HepG2 (cell line): ENCODE data around the gene SEM1. TPM values are rescaled to one million over a fixed set of nuclear protein-coding genes. Genes with fewer than 3 reads are reported as not detected.

Source experiments
- ATRX ChIP-seq: sonication (generic); formaldehyde crosslinking; IDR thresholded peaks from 2 replicates; pipeline ENCODE4 v1.4.0; 2020; ENCODE audit warnings: missing genetic modification reagents, borderline replicate concordance
- CCDC6 ChIP-seq: sonication (generic); formaldehyde crosslinking; IDR thresholded peaks from 2 replicates; pipeline ENCODE4 v1.8.1; 2022; ENCODE audit warnings: mild to moderate bottlenecking, missing genetic modification reagents, moderate library complexity
- FOXJ3 ChIP-seq: sonication (generic); formaldehyde crosslinking; IDR thresholded peaks from 2 replicates; pipeline ENCODE4 v1.4.0; 2020; ENCODE audit warnings: missing genetic modification reagents, mild to moderate bottlenecking, borderline replicate concordance
- JUNB ChIP-seq: sonication (generic); formaldehyde crosslinking; IDR thresholded peaks from 2 replicates; pipeline ENCODE4 v1.8.0; 2022; ENCODE audit warnings: missing genetic modification reagents, mild to moderate bottlenecking, borderline replicate concordance
- KLF12 ChIP-seq: sonication (generic); formaldehyde crosslinking; IDR thresholded peaks from 2 replicates; pipeline ENCODE4 v1.4.0; 2020; ENCODE audit warnings: missing genetic modification reagents, borderline replicate concordance
- KLF6 ChIP-seq: IDR thresholded peaks from 2 replicates; pipeline ENCODE4 v1.8.0; 2016; ENCODE audit warnings: missing biosample characterization, missing genetic modification reagents
- NFE2L2 ChIP-seq: fragments of 150-350 bp; IDR thresholded peaks from 2 replicates; pipeline ENCODE4 v1.6.1; 2014; ENCODE audit warnings: low read length
- RXRB ChIP-seq: IDR thresholded peaks from 2 replicates; pipeline ENCODE4 v1.6.1; 2016; ENCODE audit warnings: borderline replicate concordance, missing genetic modification reagents, missing compliant biosample characterization
- SRF ChIP-seq: IDR thresholded peaks from 2 replicates; pipeline ENCODE4 v1.6.1; 2011; ENCODE audit warnings: mild to moderate bottlenecking, low read depth, low read length, moderate library complexity
- TCF7 ChIP-seq: sonication (generic); IDR thresholded peaks from 2 replicates; pipeline ENCODE4 v1.6.1; 2016; ENCODE audit warnings: antibody characterized with exemption, low read depth
- ZFY ChIP-seq: sonication (generic); formaldehyde crosslinking; IDR thresholded peaks from 2 replicates; pipeline ENCODE4 v1.4.0; 2020; ENCODE audit warnings: missing genetic modification reagents
- ZMAT3 ChIP-seq: sonication (generic); formaldehyde crosslinking; conservative IDR thresholded peaks from 2 replicates; pipeline ENCODE4 v1.7.0; 2021; ENCODE audit warnings: missing genetic modification reagents
- ZNF263 ChIP-seq: sonication (generic); formaldehyde crosslinking; IDR thresholded peaks from 2 replicates; pipeline ENCODE4 v1.4.0; 2020; ENCODE audit warnings: missing genetic modification reagents
- ZNF501 ChIP-seq: sonication (generic); formaldehyde crosslinking; IDR thresholded peaks from 2 replicates; pipeline ENCODE4 v1.5.1; 2020; ENCODE audit warnings: mild to moderate bottlenecking, moderate library complexity, missing genetic modification reagents
- polyA plus RNA-seq, 8 experiments: library from polyadenylated mRNA; depleted of rRNA in 3 of 8; stranded (reverse) in 7 of 8; unstranded in 1 of 8; fragments of >200 nt; fragmentation: Illumina TruSeq in 4 of 8; extraction: Trizol in 4 of 8; gene quantifications; 2 replicates each; pipeline versions ENCODE4 v1.2.1 to v1.2.3, GENCODE V29; 2011 to 2016; ENCODE audit warnings: low read depth in 4 of 8, missing spikeins in 1 of 8, mixed read lengths in 1 of 8; ENCODE audit not compliant: insufficient read depth in 1 of 8
- total RNA-seq, 5 experiments: library from RNA; depleted of rRNA; stranded (reverse); fragments of >200 nt; fragmentation: Illumina TruSeq; extraction: Trizol; gene quantifications; 2 replicates each; pipeline ENCODE4 v1.2.3, GENCODE V29; 2016; ENCODE audit warnings: low read depth in 1 of 5
- TF ChIP-seq, protein P1 (sequence below): sonication (generic); formaldehyde crosslinking; IDR thresholded peaks from 2 replicates; pipeline ENCODE4; 2020; ENCODE audit warnings: missing genetic modification reagents, mild to moderate bottlenecking, borderline replicate concordance
- TF ChIP-seq, protein P2 (sequence below): sonication (generic); formaldehyde crosslinking; IDR thresholded peaks from 2 replicates; pipeline ENCODE4 v1.4.0; 2020; ENCODE audit warnings: missing genetic modification reagents, borderline replicate concordance
- TF ChIP-seq, protein P3 (sequence below), 2 experiments: sonication (generic) in 1 of 2; formaldehyde crosslinking in 1 of 2; IDR thresholded peaks; 2 replicates each; pipeline versions ENCODE4 v1.5.1 to v1.6.1; 2011 to 2020; ENCODE audit warnings: borderline replicate concordance in 1 of 2, low read depth in 1 of 2, low read length in 1 of 2, mild to moderate bottlenecking in 1 of 2, missing genetic modification reagents in 1 of 2, moderate library complexity in 1 of 2
- TF ChIP-seq, protein P4 (sequence below): sonication (generic); formaldehyde crosslinking; IDR thresholded peaks from 2 replicates; pipeline ENCODE4 v1.4.0; 2020; ENCODE audit warnings: mild to moderate bottlenecking, missing genetic modification reagents

SEM1 gene
- total and polyA plus RNA-seq, 2 of the 13 experiments (the other 11 are each of a cell fraction or from before 2014, with no cell fraction given), result 40.7 to 174 TPM

DNA sequence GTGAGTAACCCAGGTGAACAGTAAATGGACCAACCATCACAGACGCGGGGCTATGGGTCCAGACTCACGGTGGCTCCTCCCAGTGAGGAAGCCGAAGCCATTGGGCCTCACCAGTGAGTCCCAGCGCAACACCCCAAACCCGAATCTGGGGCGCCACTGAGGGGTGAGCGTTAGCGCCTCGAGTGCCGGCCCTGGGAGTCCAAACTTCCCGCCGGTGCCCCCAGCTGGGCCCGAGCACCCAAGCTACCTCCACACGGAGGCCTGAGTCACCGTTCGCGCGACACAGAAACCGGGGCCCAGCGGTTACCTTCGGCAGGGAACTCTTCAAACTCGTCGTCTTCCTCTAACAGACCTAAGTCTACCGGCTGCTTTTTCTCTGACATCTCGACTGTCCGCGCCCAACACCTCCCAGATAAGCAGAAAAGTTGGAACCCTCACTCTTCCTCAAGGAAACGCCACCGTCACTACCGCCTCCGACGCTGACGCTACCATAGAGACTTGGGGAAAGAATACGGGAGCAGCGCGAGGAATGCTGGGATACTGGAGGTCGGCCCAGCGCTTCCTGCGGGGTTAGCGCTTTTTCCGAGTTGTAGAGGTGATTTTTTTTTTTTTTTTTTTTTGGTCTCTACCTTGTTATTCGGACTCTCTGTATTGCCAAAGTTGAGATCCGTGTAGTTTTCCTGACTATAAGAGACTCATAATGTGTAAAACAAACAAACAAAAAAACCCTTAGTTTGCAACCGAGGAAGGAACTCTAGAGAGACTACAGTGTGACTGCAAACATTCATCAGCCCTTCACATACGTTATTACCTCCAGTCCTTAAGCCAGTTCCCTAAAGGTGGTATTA, at the start of gene SEM1 (continued):
- TF ChIP-seq, protein P1, sequence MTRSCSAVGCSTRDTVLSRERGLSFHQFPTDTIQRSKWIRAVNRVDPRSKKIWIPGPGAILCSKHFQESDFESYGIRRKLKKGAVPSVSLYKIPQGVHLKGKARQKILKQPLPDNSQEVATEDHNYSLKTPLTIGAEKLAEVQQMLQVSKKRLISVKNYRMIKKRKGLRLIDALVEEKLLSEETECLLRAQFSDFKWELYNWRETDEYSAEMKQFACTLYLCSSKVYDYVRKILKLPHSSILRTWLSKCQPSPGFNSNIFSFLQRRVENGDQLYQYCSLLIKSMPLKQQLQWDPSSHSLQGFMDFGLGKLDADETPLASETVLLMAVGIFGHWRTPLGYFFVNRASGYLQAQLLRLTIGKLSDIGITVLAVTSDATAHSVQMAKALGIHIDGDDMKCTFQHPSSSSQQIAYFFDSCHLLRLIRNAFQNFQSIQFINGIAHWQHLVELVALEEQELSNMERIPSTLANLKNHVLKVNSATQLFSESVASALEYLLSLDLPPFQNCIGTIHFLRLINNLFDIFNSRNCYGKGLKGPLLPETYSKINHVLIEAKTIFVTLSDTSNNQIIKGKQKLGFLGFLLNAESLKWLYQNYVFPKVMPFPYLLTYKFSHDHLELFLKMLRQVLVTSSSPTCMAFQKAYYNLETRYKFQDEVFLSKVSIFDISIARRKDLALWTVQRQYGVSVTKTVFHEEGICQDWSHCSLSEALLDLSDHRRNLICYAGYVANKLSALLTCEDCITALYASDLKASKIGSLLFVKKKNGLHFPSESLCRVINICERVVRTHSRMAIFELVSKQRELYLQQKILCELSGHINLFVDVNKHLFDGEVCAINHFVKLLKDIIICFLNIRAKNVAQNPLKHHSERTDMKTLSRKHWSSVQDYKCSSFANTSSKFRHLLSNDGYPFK (CRISPR knock-in tag), result peak; percentile 67; the same call in 1 of the 2 replicates
- no peak for TF ChIP-seq TCF7
- TF ChIP-seq ZNF501 (CRISPR knock-in tag), result peak; percentile 86
- TF ChIP-seq, protein P2, sequence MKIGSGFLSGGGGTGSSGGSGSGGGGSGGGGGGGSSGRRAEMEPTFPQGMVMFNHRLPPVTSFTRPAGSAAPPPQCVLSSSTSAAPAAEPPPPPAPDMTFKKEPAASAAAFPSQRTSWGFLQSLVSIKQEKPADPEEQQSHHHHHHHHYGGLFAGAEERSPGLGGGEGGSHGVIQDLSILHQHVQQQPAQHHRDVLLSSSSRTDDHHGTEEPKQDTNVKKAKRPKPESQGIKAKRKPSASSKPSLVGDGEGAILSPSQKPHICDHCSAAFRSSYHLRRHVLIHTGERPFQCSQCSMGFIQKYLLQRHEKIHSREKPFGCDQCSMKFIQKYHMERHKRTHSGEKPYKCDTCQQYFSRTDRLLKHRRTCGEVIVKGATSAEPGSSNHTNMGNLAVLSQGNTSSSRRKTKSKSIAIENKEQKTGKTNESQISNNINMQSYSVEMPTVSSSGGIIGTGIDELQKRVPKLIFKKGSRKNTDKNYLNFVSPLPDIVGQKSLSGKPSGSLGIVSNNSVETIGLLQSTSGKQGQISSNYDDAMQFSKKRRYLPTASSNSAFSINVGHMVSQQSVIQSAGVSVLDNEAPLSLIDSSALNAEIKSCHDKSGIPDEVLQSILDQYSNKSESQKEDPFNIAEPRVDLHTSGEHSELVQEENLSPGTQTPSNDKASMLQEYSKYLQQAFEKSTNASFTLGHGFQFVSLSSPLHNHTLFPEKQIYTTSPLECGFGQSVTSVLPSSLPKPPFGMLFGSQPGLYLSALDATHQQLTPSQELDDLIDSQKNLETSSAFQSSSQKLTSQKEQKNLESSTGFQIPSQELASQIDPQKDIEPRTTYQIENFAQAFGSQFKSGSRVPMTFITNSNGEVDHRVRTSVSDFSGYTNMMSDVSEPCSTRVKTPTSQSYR (CRISPR knock-in tag), result 0 out of 2 replicates have a peak, but pooled peaks have one; percentile 36
- peak; percentile 85 for TF ChIP-seq CCDC6 (CRISPR knock-in tag)
- no peak; the same call in 1 of the 2 replicates for TF ChIP-seq RXRB
- no peak for TF ChIP-seq KLF12 (CRISPR knock-in tag)
- no peak for TF ChIP-seq ZMAT3 (CRISPR knock-in tag)
- no peak for TF ChIP-seq JUNB
- TF ChIP-seq ATRX (CRISPR knock-in tag), result no peak
- no peak for TF ChIP-seq SRF
- no peak for TF ChIP-seq FOXJ3 (CRISPR knock-in tag)
- TF ChIP-seq, protein P3, sequence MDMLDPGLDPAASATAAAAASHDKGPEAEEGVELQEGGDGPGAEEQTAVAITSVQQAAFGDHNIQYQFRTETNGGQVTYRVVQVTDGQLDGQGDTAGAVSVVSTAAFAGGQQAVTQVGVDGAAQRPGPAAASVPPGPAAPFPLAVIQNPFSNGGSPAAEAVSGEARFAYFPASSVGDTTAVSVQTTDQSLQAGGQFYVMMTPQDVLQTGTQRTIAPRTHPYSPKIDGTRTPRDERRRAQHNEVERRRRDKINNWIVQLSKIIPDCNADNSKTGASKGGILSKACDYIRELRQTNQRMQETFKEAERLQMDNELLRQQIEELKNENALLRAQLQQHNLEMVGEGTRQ (IDR thresholded peaks at IDR 0.05; ENCODE audit: low read depth, low read length), result no peak
- TF ChIP-seq, protein P3 (CRISPR knock-in tag; IDR thresholded peaks at IDR 0.05; ENCODE audit: borderline replicate concordance), result no peak
- no peak for TF ChIP-seq NFE2L2
- TF ChIP-seq, protein P4, sequence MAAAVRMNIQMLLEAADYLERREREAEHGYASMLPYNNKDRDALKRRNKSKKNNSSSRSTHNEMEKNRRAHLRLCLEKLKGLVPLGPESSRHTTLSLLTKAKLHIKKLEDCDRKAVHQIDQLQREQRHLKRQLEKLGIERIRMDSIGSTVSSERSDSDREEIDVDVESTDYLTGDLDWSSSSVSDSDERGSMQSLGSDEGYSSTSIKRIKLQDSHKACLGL, result peak; percentile 72; the same call in 1 of the 2 replicates
- TF ChIP-seq ZNF263 (CRISPR knock-in tag), result peak; percentile 7; the same call in 1 of the 2 replicates
- TF ChIP-seq KLF6, result no peak; the same call in 1 of the 2 replicates
- peak; percentile 94 for TF ChIP-seq ZFY
